GM19372 (cell line): ENCODE measurements around the gene PDE1A.
"Not testable (repeated sequence)": the region's sequence is repeated elsewhere in the genome, so short reads cannot be mapped to it uniquely, and the experiment has no call there.

ENCODE experiments used
- ATAC-seq: cut with Tn5 transposase; IDR thresholded peaks from one replicate; pipeline ENCODE4 v1.9.1; 2021; ENCODE audit warnings: mild to moderate bottlenecking, low read depth, moderate library complexity; ENCODE audit not compliant: unreplicated experiment

The PDE1A gene

GRCh38 chr2:182291296-182291695 is 135.5 kb downstream of the PDE1A start:
- no peak for ATAC-seq

- ATAC-seq = no peak
Measured at GRCh38 chr2:182283512-182283911, 143.3 kb downstream of the PDE1A start.

- no peak for ATAC-seq
Measured at GRCh38 chr2:182281276-182281675, 145.6 kb downstream of the PDE1A start.

GRCh38 chr2:182280118-182280517 is 146.7 kb downstream of the PDE1A start:
- ATAC-seq = no peak

GRCh38 chr2:182276662-182277061 is 150.2 kb downstream of the PDE1A start:
- not testable (repeated sequence) for ATAC-seq

GRCh38 chr2:182267971-182268370 is 158.9 kb downstream of the PDE1A start:
- ATAC-seq = no peak

- ATAC-seq = no peak
Measured at GRCh38 chr2:182266909-182267308, 159.9 kb downstream of the PDE1A start.

- no peak for ATAC-seq
Measured at GRCh38 chr2:182265718-182266117, 161.1 kb downstream of the PDE1A start.

- ATAC-seq = no peak
Measured at GRCh38 chr2:182261860-182262387, 164.9 kb downstream of the PDE1A start.

- no peak for ATAC-seq
Measured at GRCh38 chr2:182259629-182260150, 167.1 kb downstream of the PDE1A start.

- no peak for ATAC-seq
Measured at GRCh38 chr2:182252534-182252933, 174.3 kb downstream of the PDE1A start.

GRCh38 chr2:182248898-182249297 is 177.9 kb downstream of the PDE1A start:
- ATAC-seq = no peak

GRCh38 chr2:182248362-182248761 is 178.5 kb downstream of the PDE1A start:
- ATAC-seq = no peak

GRCh38 chr2:182247831-182248230 is 179.0 kb downstream of the PDE1A start:
- no peak for ATAC-seq

- ATAC-seq = no peak
Measured at GRCh38 chr2:182245963-182246362, 180.9 kb downstream of the PDE1A start.

GRCh38 chr2:182242609-182243008 is 184.2 kb downstream of the PDE1A start:
- no peak for ATAC-seq

GRCh38 chr2:182241936-182242335 is 184.9 kb downstream of the PDE1A start:
- no peak for ATAC-seq

GRCh38 chr2:182240862-182241371 is 185.9 kb downstream of the PDE1A start:
- ATAC-seq = peak; percentile 100

GRCh38 chr2:182230561-182230960 is 196.3 kb downstream of the PDE1A start:
- no peak for ATAC-seq

- ATAC-seq = no peak
Measured at GRCh38 chr2:182229297-182229696, 197.5 kb downstream of the PDE1A start.

GRCh38 chr2:182228741-182229140 is 198.1 kb downstream of the PDE1A start:
- ATAC-seq = no peak

GRCh38 chr2:182228073-182228473 is 198.8 kb downstream of the PDE1A start:
- ATAC-seq = no peak

GRCh38 chr2:182226807-182227206 is 200.0 kb downstream of the PDE1A start:
- ATAC-seq = no peak
